Left renal pelvis (tissue), 4 donors: Measurements from ENCODE around the gene PUM1. TPM values are rescaled to one million over a fixed set of nuclear protein-coding genes. Genes with fewer than 3 reads are reported as not detected.
"Not testable (repeated sequence)": the region's sequence is repeated elsewhere in the genome, so short reads cannot be mapped to it uniquely, and the experiment has no call there.

ENCODE experiments used
- DNase-seq, 4 donors: peaks; one replicate each; pipeline ENCODE4 v3.0.0-alpha.2; 2013; ENCODE audit warnings: low read depth in 4 of 4, low spot score in 3 of 4
- polyA plus RNA-seq, 4 donors: library from polyadenylated mRNA; unstranded; fragments of 120-200 nt; gene quantifications; one replicate each; pipeline ENCODE4 v1.2.1, GENCODE V29; 2013; ENCODE audit not compliant: insufficient read length in 4 of 4

Gene PUM1, protein sequence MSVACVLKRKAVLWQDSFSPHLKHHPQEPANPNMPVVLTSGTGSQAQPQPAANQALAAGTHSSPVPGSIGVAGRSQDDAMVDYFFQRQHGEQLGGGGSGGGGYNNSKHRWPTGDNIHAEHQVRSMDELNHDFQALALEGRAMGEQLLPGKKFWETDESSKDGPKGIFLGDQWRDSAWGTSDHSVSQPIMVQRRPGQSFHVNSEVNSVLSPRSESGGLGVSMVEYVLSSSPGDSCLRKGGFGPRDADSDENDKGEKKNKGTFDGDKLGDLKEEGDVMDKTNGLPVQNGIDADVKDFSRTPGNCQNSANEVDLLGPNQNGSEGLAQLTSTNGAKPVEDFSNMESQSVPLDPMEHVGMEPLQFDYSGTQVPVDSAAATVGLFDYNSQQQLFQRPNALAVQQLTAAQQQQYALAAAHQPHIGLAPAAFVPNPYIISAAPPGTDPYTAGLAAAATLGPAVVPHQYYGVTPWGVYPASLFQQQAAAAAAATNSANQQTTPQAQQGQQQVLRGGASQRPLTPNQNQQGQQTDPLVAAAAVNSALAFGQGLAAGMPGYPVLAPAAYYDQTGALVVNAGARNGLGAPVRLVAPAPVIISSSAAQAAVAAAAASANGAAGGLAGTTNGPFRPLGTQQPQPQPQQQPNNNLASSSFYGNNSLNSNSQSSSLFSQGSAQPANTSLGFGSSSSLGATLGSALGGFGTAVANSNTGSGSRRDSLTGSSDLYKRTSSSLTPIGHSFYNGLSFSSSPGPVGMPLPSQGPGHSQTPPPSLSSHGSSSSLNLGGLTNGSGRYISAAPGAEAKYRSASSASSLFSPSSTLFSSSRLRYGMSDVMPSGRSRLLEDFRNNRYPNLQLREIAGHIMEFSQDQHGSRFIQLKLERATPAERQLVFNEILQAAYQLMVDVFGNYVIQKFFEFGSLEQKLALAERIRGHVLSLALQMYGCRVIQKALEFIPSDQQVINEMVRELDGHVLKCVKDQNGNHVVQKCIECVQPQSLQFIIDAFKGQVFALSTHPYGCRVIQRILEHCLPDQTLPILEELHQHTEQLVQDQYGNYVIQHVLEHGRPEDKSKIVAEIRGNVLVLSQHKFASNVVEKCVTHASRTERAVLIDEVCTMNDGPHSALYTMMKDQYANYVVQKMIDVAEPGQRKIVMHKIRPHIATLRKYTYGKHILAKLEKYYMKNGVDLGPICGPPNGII
- 100 to 1,000 TPM in 3 of 4 donors, 10 to 100 TPM in 1; 81.1 to 128 (median 114) TPM for polyA plus RNA-seq

GRCh38 chr1:31065310-31066217 is at the start of gene PUM1:
TSS of gene PUM1 (minus strand) at chr1:31065717. CDS start at chr1:31059566, 6,151 bp downstream.
- DNase-seq, result peak; percentile 89 to 96 (median 92)

- DNase-seq, result no peak
Observed at GRCh38 chr1:31112266-31112935, 46.9 kb upstream of the PUM1 start.

GRCh38 chr1:31111290-31111951 is 45.9 kb upstream of the PUM1 start:
- no peak for DNase-seq

- no peak for DNase-seq
Observed at GRCh38 chr1:31110846-31111245, 45.3 kb upstream of the PUM1 start.

GRCh38 chr1:31108861-31109260 is 43.3 kb upstream of the PUM1 start:
- no peak for DNase-seq

DNA sequence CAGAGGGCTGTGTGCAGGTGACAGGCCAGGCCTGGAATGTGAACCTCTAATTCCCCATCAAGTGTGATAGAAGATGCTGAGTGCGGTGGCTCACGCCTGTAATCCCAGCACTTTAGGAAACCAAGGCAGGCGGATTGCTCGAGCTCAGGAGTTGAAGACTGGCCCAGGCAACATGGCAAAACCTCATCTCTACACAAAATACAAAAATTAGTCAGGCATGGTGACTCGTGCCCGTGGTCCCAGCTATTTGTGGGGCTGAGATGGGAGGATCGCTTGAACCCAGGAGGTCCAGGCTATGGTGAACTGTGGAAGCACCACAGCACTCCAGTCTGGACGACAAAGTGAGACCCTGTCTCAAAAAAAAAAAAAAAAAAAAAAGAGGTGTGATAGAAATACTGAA is 40.1 kb upstream of the PUM1 start:
- no peak for DNase-seq

- DNase-seq, result no peak
Observed at GRCh38 chr1:31102501-31102950, 37.0 kb upstream of the PUM1 start.

GRCh38 chr1:31101147-31101502 is 35.6 kb upstream of the PUM1 start:
- no peak for DNase-seq

GRCh38 chr1:31099293-31100032 is 33.9 kb upstream of the PUM1 start:
- DNase-seq, result peak in 1 of 4 donors; percentile 50

- no peak for DNase-seq
Observed at GRCh38 chr1:31095985-31096384, 30.5 kb upstream of the PUM1 start.

- DNase-seq, result no peak
Observed at GRCh38 chr1:31095298-31095981, 29.9 kb upstream of the PUM1 start.

DNA sequence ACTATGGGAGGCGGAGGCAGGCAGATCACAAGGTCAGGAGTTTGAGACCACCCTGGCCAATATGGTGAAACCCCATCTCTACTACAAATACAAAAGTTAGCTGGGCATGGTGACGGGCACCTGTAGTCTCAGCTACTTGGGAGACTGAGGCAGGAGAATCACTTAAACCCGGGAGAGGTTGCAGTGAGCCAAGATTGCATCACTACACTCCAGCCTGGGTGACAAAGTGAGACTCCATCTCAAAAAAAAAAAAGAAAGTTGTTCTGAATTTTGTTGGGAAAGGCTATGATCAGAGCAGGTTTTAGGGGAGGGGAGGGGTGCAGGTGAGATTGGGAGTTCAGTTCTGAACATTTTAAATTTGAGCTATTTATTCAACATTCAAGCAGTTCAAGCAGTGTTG is 22.6 kb upstream of the PUM1 start:
- DNase-seq, result not testable (repeated sequence)

DNA sequence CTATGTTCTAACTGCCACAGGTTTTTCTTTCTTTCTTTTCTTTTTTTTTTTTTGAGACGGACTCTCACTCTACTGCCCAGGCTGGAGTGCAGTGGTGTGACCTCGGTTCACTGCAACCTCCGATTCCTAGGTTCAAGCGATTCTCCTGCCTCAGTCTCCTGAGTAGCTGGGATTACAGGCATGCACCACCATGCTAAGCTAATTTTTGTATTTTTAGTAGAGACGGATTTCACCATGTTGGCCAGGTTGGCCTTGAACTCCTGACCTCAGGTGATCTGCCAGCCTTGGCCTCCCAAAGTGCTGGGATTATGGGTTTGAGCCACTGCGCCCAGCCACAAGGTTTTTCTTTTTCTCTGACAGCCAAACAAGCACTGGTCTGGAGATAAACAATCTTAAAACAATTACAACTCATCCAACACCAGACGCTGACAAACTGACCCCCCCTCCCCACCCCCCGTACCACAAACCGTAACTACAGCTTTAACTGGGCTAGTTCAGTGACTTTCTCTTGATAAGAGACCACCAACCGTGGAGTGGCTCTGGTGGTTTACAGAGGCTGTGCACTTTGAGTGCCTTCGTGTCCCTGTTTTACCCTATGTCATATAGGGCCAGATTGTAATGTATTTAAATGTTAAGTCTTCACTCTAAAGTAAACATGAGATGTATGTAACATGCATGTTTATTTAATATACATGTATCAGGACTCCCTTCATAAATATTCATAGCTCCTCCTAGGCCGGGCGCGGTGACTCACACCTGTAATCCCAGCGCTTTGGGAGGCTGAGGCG is 19.5 kb upstream of the PUM1 start:
- no peak for DNase-seq

DNA sequence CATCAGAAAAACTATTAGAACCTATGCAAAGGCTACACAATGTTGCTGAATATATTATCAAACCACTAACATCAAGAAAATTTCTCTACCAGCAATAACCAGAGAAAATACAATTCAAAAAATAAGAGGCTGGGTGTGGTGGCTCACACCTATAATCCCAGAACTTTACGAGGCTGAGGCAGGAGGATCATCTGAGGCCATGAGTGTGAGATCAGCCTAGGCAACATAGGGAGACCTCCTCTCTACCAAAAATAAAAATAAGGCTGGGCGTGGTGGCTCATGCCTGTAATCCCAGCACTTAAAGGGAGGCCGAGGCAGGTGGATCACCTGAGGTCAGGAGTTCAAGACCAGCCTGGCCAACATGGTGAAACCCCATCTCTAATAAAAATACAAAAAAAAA is 16.9 kb upstream of the PUM1 start:
- no peak for DNase-seq

DNA sequence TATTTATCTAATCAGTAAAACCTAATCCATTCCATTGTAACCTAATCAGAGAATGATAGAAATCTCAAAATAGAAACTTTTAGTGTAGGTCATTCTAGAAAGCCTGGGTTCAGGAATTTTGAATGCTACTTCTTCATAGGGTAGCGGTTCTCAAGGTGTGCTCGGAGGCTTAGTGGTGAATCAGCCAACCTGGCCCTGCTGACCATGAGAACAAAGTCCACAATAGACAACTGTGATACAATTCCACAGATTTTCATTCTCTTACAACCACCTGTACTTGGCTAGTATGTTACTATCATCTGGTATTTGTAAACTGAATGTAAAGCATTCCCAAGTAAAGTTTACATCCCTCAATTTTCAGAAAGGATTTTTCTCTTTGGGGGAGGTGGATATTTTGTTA is 7.5 kb upstream of the PUM1 start:
- no peak for DNase-seq

- no peak for DNase-seq
Observed at GRCh38 chr1:31072304-31072746, 6.8 kb upstream of the PUM1 start.

DNA sequence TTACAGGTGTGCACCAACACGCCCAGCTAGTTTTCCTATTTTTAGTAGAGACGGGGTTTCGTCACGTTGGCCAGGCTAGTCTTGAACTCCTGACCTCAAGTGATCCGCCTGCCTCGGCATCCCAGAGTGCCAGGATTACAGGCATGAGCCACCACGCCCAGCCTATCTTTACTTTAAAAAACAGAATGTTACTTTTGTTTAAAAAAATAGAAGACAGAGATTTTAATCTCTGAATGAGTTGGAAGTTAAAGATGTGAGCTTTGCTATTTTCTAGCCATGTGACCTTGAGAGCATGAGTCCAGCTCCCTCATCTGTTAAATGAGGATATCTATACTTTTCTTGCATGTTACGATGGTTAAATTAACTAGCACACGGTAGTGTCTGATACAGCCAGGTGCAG is 3.9 kb upstream of the PUM1 start:
- DNase-seq, result no peak
